HCEC 1CT (cell line): ENCODE measurements around the gene RARS2.
"Not testable (repeated sequence)": the region's sequence is repeated elsewhere in the genome, so short reads cannot be mapped to it uniquely, and the experiment has no call there.

Experiments
- DNase-seq: peaks from one replicate; pipeline ENCODE4 v3.0.0-alpha.2; 2017

RARS2 gene

GRCh38 chr6:87494761-87495422 is 94.9 kb downstream of the RARS2 start:
- no peak for DNase-seq

DNA sequence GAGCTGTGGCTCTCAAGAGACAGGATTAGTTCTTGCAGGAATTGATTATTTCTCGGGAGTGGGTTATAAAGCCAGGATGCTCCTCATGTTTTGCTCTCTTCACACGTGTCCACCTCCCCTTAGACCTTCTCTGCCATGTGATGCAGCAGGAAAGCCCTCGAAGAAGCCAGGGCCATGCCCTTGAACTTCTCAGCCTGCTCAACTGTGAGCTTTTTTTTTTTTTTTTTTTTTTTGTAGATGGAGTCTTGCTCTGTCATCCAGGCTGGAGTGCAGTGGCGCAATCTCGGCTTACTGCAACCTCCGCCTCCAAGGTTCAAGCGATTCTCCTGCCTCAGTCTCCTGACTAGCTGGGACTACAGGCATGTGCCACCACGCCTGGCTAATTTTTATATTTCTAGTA is 100.5 kb downstream of the RARS2 start:
- DNase-seq = not testable (repeated sequence)

DNA sequence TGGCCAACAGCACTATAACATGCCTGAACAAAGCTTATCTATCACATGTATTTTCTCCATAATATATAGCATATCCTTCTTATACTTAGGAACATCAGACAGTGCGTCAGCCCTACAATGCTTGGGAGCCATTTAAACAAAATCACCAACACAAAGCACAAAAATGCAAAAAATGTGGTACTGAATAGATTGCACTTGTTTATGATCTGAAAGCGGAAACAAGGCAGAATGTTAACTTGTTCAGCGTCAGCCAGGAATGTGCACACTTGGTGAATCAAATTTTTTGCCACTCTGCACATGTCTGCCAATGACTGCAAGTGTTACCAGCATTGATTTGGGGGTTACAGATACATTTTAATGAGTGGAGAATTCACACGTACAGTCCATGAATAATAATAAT is 102.2 kb downstream of the RARS2 start:
- no peak for DNase-seq

DNA sequence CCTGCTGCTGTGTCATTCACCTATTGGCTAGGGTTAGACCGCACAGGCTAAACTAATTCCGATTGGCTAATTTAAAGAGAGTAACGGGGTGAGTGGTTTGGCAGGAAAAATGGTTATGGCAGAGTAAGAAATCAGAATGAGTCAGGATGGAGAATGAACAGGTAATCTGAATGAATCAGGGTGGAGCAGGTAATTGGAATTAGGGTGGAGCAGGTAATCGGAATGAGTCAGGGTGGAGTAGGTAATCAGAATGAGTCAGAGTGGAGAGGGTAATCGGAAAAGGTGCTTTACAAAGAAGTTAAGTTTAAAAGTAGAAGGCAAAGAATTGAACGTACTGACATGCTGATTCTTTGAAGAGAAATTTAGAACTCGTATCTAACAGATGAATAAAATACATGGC is 105.3 kb downstream of the RARS2 start:
- no peak for DNase-seq

GRCh38 chr6:87483929-87484328 is 105.9 kb downstream of the RARS2 start:
- peak; percentile 43 for DNase-seq

DNA sequence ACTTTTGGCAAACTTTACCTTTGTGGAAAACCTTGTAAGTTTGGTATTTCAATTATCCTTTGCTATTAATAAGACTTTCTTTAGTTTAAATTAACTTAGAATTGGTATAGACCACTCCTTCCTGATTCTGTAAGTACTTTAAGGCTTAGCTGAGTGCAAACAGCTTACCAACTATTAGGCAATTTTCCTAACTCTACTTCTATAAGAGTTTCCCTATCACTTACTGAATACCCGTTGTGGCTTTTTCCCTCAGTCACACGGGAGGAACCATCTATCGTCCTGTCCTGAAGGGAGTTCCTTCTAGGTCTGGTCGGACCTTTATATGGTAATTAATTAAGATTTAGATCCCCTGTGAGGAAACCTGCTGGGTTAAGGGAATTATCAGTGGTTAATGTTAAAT is 107.4 kb downstream of the RARS2 start:
- DNase-seq = no peak

DNA sequence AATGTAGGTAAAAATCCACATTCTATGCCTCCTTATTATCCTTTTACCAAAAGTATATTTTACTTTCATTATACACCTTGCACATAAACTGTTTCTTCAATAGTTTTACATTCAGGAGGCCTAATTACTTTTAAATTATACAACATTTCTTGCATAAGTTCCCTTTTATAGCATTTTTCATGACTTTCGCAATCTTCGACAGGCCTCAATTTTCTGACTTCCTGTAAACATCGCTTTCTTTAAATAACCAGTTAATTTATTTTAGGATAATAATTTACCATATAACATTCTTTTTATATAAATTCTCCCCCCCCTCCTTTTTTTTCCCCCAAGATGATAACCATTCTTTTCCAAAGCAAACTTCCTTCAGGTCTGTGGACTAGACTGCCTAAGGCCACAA is 107.9 kb downstream of the RARS2 start:
- no peak for DNase-seq

DNA sequence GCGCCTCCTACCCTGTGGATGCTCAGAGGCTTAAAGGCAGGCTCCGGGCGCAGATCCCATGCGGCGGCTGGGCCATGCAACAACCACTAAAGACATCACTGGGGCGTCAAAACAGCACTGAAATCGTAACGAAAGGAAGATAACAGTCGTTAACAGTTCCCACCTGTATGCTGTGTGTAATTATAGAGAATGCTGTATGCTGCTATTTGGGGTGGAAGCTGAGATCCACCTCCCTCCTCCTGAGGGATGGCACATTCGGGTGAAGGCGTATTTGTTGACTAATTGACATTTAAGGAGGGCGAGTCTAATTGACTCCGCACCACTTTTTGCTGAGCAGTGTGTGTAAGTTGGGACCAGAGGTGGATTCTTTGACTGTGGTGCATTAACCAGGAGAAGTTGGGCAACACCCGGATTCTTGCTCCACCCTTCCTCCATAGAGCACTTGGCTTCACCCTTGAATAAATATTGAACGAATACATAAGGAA is 116.3 kb downstream of the RARS2 start:
- DNase-seq = peak; percentile 69

DNA sequence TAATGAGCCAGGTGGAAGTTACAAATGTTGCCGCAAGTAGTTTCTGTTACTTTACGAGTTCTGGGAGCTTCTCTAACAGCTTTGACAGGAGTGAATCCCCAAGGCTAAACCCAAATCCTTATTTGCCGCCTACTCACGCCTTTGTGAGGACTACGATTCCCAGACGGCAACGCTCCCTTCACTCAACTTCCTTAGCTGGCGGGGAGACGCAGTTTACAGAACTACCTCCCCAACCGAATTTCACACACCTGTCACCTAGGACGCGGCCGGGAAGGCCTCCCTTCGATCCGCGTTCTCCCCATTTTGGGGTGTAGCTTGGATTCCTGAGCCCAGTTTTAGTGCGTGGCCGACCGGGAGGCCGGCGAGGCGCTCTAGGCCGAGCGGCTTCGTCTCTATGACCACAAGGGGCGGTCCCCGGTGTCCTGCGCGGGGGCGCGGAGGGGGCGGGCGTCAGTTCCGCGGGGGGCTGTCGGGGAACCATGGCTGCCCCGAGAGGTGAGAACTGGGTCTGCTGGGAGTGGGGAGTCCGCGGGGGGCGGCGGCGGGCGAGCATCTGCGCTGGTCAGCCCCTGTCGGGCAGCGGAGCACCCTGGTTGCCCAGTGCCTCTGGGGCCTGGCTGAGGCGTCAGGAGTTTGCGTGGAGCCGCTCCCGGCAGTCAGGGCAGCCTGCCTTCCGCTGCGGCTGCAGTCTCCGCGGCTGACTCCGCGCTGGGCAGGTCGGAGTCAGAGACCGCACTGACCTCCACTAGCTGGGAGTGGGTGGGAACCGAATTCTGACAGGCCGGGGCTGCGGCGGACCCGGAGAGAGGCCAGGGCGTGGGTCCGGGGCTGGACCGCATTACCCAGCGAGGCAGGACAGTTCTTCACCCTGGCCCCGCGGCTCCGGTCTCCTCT is 117.0 kb downstream of the RARS2 start, which contains the start of gene SLC35A1:
Gene SLC35A1 (plus strand): TSS at position 450 of the 894 bp plus-strand sequence. CDS start 30 bp downstream, at position 480.
- peak; percentile 78 for DNase-seq

DNA sequence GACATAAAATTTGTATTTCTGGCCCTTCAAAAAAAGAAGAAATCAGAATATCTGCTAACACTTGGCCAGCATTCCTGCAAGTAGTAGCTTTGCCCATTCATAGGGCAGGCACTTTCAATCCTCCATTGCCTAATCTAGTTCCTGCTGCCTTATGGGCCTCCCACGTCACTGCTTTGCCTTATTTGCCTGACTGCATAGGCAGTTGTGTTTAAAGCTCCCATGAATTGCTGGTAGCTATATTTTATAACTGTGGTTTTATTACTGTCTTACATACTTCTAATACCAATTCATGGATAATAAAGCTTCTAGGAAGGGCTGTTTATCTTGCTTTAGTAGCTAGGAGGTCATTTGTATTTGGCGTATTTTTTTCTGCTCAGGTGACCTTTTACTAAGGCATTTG is 124.7 kb downstream of the RARS2 start:
- no peak for DNase-seq
